Stimulated activated CD4-positive, alpha-beta T cell treated with anti-CD3 and anti-CD28 coated beads, Interleukin-15, amount 100 ng/mL, for 1 hour (primary cell): Measurements from ENCODE around the gene SPANXN1.
"Not testable (repeated sequence)": the region's sequence is repeated elsewhere in the genome, so short reads cannot be mapped to it uniquely, and the experiment has no call there.

ENCODE experiments used
- DNase-seq, 2 donors: peaks; one replicate each; pipeline ENCODE4 v3.0.0-alpha.2; 2020; ENCODE audit warnings: low read depth in 1 of 2, low spot score in 1 of 2

SPANXN1 gene, protein sequence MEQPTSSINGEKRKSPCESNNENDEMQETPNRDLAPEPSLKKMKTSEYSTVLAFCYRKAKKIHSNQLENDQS

DNA sequence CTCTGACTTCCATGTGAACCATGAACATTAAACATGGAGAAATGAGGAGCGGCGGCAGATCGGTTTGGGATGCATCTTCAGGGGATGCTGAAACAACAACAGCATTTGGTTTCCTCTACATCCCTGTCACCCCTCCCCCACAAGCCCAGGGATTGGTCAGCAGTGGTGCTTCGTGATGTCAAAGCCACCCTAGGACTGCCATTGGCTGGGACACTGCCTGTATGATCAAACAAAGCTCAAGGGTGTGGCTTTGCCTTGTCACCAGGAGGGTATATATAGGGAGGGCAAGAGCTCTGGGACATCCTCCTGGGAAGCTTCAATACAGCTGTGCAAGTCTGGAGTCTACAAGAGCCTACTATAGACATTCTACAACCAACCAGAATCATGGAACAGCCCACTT lies at the start of gene SPANXN1:
Gene SPANXN1 (plus strand): TSS at position 301 of the 400 bp plus-strand sequence. CDS start 84 bp downstream, at position 385.
- DNase-seq: not testable (repeated sequence)

DNA sequence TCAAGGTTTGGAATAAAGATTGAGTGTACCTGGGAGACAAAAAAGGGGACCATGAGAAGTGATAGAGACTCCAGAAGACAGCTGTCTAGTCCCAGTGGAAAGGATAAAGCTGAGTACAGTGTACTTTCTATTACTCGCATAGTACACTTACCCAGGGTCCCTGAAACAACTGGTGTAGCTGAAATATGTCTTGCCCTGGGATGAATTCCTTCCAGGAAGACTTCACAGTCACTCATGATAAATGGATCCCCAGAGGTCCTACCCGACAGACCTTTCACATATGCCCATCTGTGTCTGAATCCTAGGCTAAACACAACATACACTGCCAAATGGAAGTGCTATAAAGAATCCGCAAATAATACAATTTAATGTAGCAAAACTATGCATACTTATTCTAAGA lies 48.2 kb upstream of the SPANXN1 start:
- no peak for DNase-seq

DNA sequence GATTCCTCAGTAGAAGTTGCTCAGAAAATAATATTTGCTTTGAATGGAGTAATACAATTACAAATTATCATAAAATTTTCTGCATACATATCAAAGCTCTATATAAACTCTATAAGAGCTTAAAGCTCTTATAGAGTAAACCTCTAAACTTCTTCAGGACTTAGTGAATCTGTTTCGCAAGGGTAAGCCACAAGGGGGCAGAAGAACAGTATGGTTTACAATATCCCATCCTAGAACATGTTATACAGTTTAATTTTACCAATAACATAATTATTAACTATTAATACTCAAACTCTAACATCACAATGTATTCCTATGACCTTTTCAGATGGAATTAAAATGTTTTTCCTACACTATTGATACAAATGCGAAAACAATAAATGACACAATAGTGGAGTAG lies 33.8 kb upstream of the SPANXN1 start:
- DNase-seq: no peak

DNA sequence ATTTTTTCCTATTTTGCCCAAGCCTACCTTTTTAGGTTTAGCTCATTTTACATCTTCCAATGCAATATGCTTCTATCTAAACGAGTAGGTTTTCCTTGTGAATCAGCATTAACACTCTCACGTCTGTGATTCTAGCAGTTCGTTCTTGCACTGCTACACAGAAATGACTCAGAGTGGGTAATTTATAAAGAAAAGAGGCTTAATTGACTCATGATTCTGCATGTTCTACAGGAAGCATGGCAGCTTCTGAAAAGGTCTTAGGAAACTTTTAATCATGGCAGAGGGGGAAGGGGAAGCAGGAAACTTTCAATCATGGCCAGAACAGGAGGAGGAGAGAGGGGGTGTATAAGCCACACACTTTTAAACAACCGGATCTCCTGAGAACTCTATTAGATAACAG lies 44.9 kb downstream of the SPANXN1 start:
- no peak for DNase-seq
